H1 (cell line): ENCODE data around the gene ZNF277. TPM values are rescaled to one million over a fixed set of nuclear protein-coding genes. Genes with fewer than 3 reads are reported as not detected.
"Not testable (repeated sequence)": the region's sequence is repeated elsewhere in the genome, so short reads cannot be mapped to it uniquely, and the experiment has no call there.

Experiments
- CTCF ChIA-PET: fragments of 300-600 bp; sonication (Branson Sonifier 250); formaldehyde crosslinking; loops from one replicate; lab custom pipeline; 2021; ENCODE audit not compliant: partially characterized antibody; lab: Charles Lee
- POLR2A ChIA-PET: fragments of 300-600 bp; sonication (Branson Sonifier 250); formaldehyde crosslinking; loops from one replicate; lab custom pipeline; 2021; ENCODE audit warnings: inconsistent platforms; ENCODE audit not compliant: partially characterized antibody; lab: Charles Lee
- DNase-seq, 2 experiments: peaks; one replicate each; pipeline versions ENCODE4 v3.0.0 to v3.0.0-alpha.2; 2010 to 2022; ENCODE audit warnings: low spot score in 2 of 2, low read depth in 1 of 2, mixed read lengths in 1 of 2
- FAIRE-seq: peaks from 2 replicates; lab custom pipeline; 2011; peaks lifted over from hg19 to GRCh38; lab: Jason Lieb, UNC
- H2AFZ ChIP-seq: 2 replicates; pipeline ENCODE4 v1.8.1; 2012; ENCODE audit warnings: low read length, inconsistent platforms
- H2AK5ac ChIP-seq: 2 replicates; pipeline ENCODE4 v1.6.1; 2013; ENCODE audit warnings: low read depth, low read length
- H2BK120ac ChIP-seq: replicated peaks from 2 replicates; pipeline ENCODE3; 2013; ENCODE audit warnings: low read depth, low read length, inconsistent platforms
- H2BK12ac ChIP-seq: 2 replicates; pipeline ENCODE4 v1.6.1; 2013; ENCODE audit warnings: low read depth, low read length
- H2BK15ac ChIP-seq: 2 replicates; pipeline ENCODE4 v1.6.1; 2013; ENCODE audit warnings: low read length
- H2BK20ac ChIP-seq: 2 replicates; pipeline ENCODE4 v1.6.1; 2013; ENCODE audit warnings: low read length
- H2BK5ac ChIP-seq: 2 replicates; pipeline ENCODE4 v1.6.1; 2013; ENCODE audit warnings: low read depth, low read length
- H3K14ac ChIP-seq: 2 replicates; pipeline ENCODE4 v1.6.1; 2013; ENCODE audit warnings: inconsistent platforms; ENCODE audit not compliant: insufficient read length
- H3K18ac ChIP-seq: 2 replicates; pipeline ENCODE4 v1.6.1; 2013; ENCODE audit warnings: low read length; ENCODE audit errors: extremely low read depth
- H3K23ac ChIP-seq: 2 replicates; pipeline ENCODE4 v1.6.1; 2013; ENCODE audit warnings: inconsistent platforms; ENCODE audit not compliant: insufficient read length
- H3K23me2 ChIP-seq: 2 replicates; pipeline ENCODE4 v1.6.1; 2013; ENCODE audit warnings: low read depth, low read length
- H3K27ac ChIP-seq: 2 replicates; pipeline ENCODE4 v1.6.1; 2011; ENCODE audit warnings: low read depth, low read length, inconsistent platforms
- H3K27me3 ChIP-seq, 4 experiments: replicated peaks in 1 of 4; 1 replicate in 1 of 4; 2 replicates in 3 of 4; pipeline versions ENCODE4 v1.6.1 to v1.8.1; 2011 to 2013; ENCODE audit warnings: low read length in 3 of 4, mild to moderate bottlenecking in 3 of 4, inconsistent platforms in 2 of 4, mixed read lengths in 2 of 4, moderate library complexity in 1 of 4; ENCODE audit not compliant: control insufficient read depth in 3 of 4, insufficient read depth in 3 of 4; ENCODE audit errors: extremely low read depth in 1 of 4
- H3K36me3 ChIP-seq, 4 experiments: 2 replicates each; pipeline versions ENCODE4 v1.6.1 to v1.8.1; 2011 to 2013; ENCODE audit warnings: mild to moderate bottlenecking in 4 of 4, low read length in 3 of 4, moderate library complexity in 2 of 4, control low read depth in 1 of 4, inconsistent platforms in 1 of 4; ENCODE audit not compliant: insufficient read depth in 4 of 4, control insufficient read depth in 2 of 4
- H3K4ac ChIP-seq: replicated peaks from 2 replicates; pipeline ENCODE3; 2013; ENCODE audit warnings: low read length, low read depth, mixed read lengths, inconsistent platforms; ENCODE audit not compliant: insufficient read length
- H3K4me1 ChIP-seq, 4 experiments: replicated peaks in 1 of 4; 1 replicate in 1 of 4; 2 replicates in 3 of 4; pipeline versions ENCODE4 v1.6.1 to v1.8.1; 2011 to 2013; ENCODE audit warnings: low read length in 3 of 4, inconsistent platforms in 2 of 4, mixed read lengths in 1 of 4; ENCODE audit not compliant: insufficient read depth in 4 of 4, control insufficient read depth in 3 of 4
- H3K4me2 ChIP-seq, 2 experiments: 2 replicates each; pipeline versions ENCODE4 v1.6.1 to v1.8.1; 2011 to 2013; ENCODE audit warnings: low read depth in 2 of 2, low read length in 2 of 2, control low read depth in 1 of 2, inconsistent platforms in 1 of 2, mild to moderate bottlenecking in 1 of 2; ENCODE audit not compliant: insufficient read depth in 1 of 2
- H3K4me3 ChIP-seq, 4 experiments: fragments of 200-600, 300-600 bp in 1 of 4; sonication (generic), shearing (Covaris generic), sonication (Bioruptor Twin) in 1 of 4; 2 replicates each; pipeline versions ENCODE4 v1.5.1 to v1.8.1; 2011 to 2016; ENCODE audit warnings: low read length in 4 of 4, low read depth in 3 of 4, control low read depth in 2 of 4, inconsistent platforms in 2 of 4, mild to moderate bottlenecking in 2 of 4, mixed read lengths in 1 of 4, moderate library complexity in 1 of 4; ENCODE audit not compliant: insufficient read depth in 2 of 4; ENCODE audit errors: extremely low read depth in 1 of 4
- H3K56ac ChIP-seq: replicated peaks from 2 replicates; pipeline ENCODE3; 2013; ENCODE audit warnings: low read depth, mild to moderate bottlenecking, mixed read lengths, low read length, inconsistent platforms; ENCODE audit not compliant: insufficient read length
- H3K79me1 ChIP-seq: 2 replicates; pipeline ENCODE4 v1.6.1; 2013; ENCODE audit warnings: low read depth, low read length, control low read depth
- H3K79me2 ChIP-seq, 2 experiments: 2 replicates each; pipeline versions ENCODE4 v1.6.1 to v1.8.1; 2012 to 2013; ENCODE audit warnings: low read length in 2 of 2, mild to moderate bottlenecking in 2 of 2, inconsistent platforms in 1 of 2; ENCODE audit not compliant: insufficient read depth in 2 of 2, control insufficient read depth in 1 of 2
- H3K9ac ChIP-seq, 4 experiments: replicated peaks in 1 of 4; 1 replicate in 1 of 4; 2 replicates in 3 of 4; pipeline versions ENCODE4 v1.6.1 to v1.8.1; 2011 to 2013; ENCODE audit warnings: low read depth in 3 of 4, low read length in 3 of 4, control low read depth in 2 of 4, mild to moderate bottlenecking in 2 of 4, moderate library complexity in 2 of 4, inconsistent platforms in 1 of 4; ENCODE audit errors: extremely low read depth in 1 of 4
- H3K9me3 ChIP-seq, 2 experiments: 2 replicates each; pipeline versions ENCODE4 v1.6.1 to v1.8.1; 2012 to 2013; ENCODE audit warnings: mild to moderate bottlenecking in 2 of 2, moderate library complexity in 2 of 2, control low read depth in 1 of 2, inconsistent platforms in 1 of 2, low read depth in 1 of 2, low read length in 1 of 2, mixed read lengths in 1 of 2; ENCODE audit not compliant: insufficient read depth in 2 of 2
- H4K20me1 ChIP-seq, 2 experiments: replicated peaks in 1 of 2; 2 replicates each; pipeline versions ENCODE3 to v1.8.1; 2011 to 2013; ENCODE audit warnings: inconsistent platforms in 2 of 2, low read length in 2 of 2, mild to moderate bottlenecking in 1 of 2; ENCODE audit not compliant: insufficient read depth in 2 of 2, control insufficient read depth in 1 of 2
- H4K5ac ChIP-seq: 2 replicates; pipeline ENCODE4 v1.6.1; 2013; ENCODE audit warnings: low read length, low read depth, mixed read lengths, inconsistent platforms; ENCODE audit not compliant: insufficient read length
- H4K8ac ChIP-seq: 2 replicates; pipeline ENCODE4 v1.8.0; 2013; ENCODE audit warnings: mild to moderate bottlenecking, moderate library complexity, low read length, inconsistent platforms; ENCODE audit not compliant: insufficient read depth; ENCODE audit errors: extremely low read depth
- H4K91ac ChIP-seq: replicated peaks from 2 replicates; pipeline ENCODE3; 2013; ENCODE audit warnings: low read length, mixed read lengths, inconsistent platforms; ENCODE audit not compliant: insufficient read length
- ASH2L ChIP-seq: fragments of 200-600, 300-600 bp; sonication (generic); IDR thresholded peaks from one replicate; pipeline ENCODE4 v1.7.1; 2017; ENCODE audit warnings: low read length
- KDM4A ChIP-seq: IDR thresholded peaks from one replicate; pipeline ENCODE4 v1.7.1; 2012; ENCODE audit warnings: low read depth, mild to moderate bottlenecking, moderate library complexity, low read length, inconsistent platforms; ENCODE audit not compliant: severe bottlenecking
- TAF1 ChIP-seq: IDR thresholded peaks from 2 replicates; pipeline ENCODE4 v1.6.1; 2011; ENCODE audit warnings: mild to moderate bottlenecking, low read depth, low read length
- WGBS, 2 experiments: shearing (Covaris generic) in 1 of 2; methylation state at CpG; one replicate each; pipeline versions ENCODE4 v1.1.6 to v1.1.7; 2013 to 2015; ENCODE audit warnings: low lambda C conversion rate in 2 of 2, mixed read lengths in 2 of 2, inconsistent platforms in 1 of 2, low coverage in 1 of 2, missing lambda C conversion rate in 1 of 2; ENCODE audit not compliant: insufficient replicate concordance in 2 of 2, insufficient coverage in 1 of 2, insufficient read length in 1 of 2; ENCODE audit errors: extremely low coverage in 1 of 2, missing lambda C conversion rate in 1 of 2; 5-methylcytosine and 5-hydroxymethylcytosine counted together
- polyA plus RNA-seq, 7 experiments: library from polyadenylated mRNA; depleted of rRNA in 3 of 7; stranded (reverse) in 5 of 7; unstranded in 2 of 7; fragments of >200 nt in 5 of 7; fragments of 200-250 nt in 2 of 7; gene quantifications; 1 replicate in 5 of 7; 2 replicates in 1 of 7; 4 replicates in 1 of 7; pipeline versions ENCODE4 v1.2.1 to v1.2.3, GENCODE V29; 2011 to 2013; ENCODE audit warnings: missing spikeins in 2 of 7, mixed read lengths in 2 of 7
- total RNA-seq: library from RNA; stranded (reverse); fragmentation: NEBNext Ultra II Directional; extraction: Animal tissue kit (Norgen Biotek cat#: 25700); gene quantifications from 2 replicates; pipeline ENCODE4 v1.2.1, GENCODE V29; 2021
- TF ChIP-seq, protein P1 (sequence below): IDR thresholded peaks from 2 replicates; pipeline ENCODE4 v1.6.1; 2012; ENCODE audit warnings: inconsistent platforms
- TF ChIP-seq, protein P2 (sequence below): IDR thresholded peaks from 2 replicates; pipeline ENCODE4 v1.6.1; 2012; ENCODE audit warnings: inconsistent platforms

Gene ZNF277
- total and polyA plus RNA-seq, 2 of the 8 experiments (the other 6 are each of a cell fraction or from before 2014, with no cell fraction given), result 5.1 to 21.7 TPM

- H3K36me3 ChIP-seq, H3K4ac ChIP-seq, H3K4me1 ChIP-seq, CTCF ChIA-PET, H4K5ac ChIP-seq, H2AK5ac ChIP-seq, H3K56ac ChIP-seq, H2BK120ac ChIP-seq, H3K27ac ChIP-seq, H4K20me1 ChIP-seq, H2BK5ac ChIP-seq, H3K18ac ChIP-seq, H3K23me2 ChIP-seq, H2BK20ac ChIP-seq, H4K91ac ChIP-seq, H3K14ac ChIP-seq, H3K79me2 ChIP-seq, H3K27me3 ChIP-seq, H3K9me3 ChIP-seq, H2BK15ac ChIP-seq, H3K79me1 ChIP-seq, H2BK12ac ChIP-seq, H4K8ac ChIP-seq, FAIRE-seq, H3K9ac ChIP-seq, H3K23ac ChIP-seq: not testable (repeated sequence)
- Histone ChIP-seq H3K4me3 (peak overlapping the region; percentile 4 to 60 (median 38); a peak in 6 of 8 replicates), H2AFZ (0 out of 2 replicates have a peak overlapping the region, but pooled peaks have one; percentile 34), H3K4me2 (peak overlapping the region; percentile 5 to 71; a peak in 1 of 4 replicates)
- peak in 1 of 2 experiments; percentile 57 for DNase-seq
- POLR2A ChIA-PET, result interaction anchor here (1.5 kb wide), 1 partner anchor 10 kb away, joined by 3 read pairs; no protein-coding TSS in a partner anchor
- TF ChIP-seq ASH2L (peak; percentile 34), KDM4A (peak; percentile 6), TAF1 (0 out of 2 replicates have a peak, but pooled peaks have one; percentile 18)
- TF ChIP-seq, protein P1, sequence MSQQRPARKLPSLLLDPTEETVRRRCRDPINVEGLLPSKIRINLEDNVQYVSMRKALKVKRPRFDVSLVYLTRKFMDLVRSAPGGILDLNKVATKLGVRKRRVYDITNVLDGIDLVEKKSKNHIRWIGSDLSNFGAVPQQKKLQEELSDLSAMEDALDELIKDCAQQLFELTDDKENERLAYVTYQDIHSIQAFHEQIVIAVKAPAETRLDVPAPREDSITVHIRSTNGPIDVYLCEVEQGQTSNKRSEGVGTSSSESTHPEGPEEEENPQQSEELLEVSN, result peak; percentile 17; the same call in 1 of the 2 replicates
- TF ChIP-seq, protein P2, sequence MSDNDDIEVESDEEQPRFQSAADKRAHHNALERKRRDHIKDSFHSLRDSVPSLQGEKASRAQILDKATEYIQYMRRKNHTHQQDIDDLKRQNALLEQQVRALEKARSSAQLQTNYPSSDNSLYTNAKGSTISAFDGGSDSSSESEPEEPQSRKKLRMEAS, result peak; percentile 45; the same call in 1 of the 2 replicates
- WGBS, 2 experiments, result 15% methylated on average over 23 of the region's 69 CpGs; no CpG with 5 or more reads in 1 of the 2 experiments
Measured at GRCh38 chr7:112391079-112391821, 184.8 kb downstream of the ZNF277 start.
